Thyroid gland (tissue), 4 donors: ENCODE measurements around the gene GLI1. TPM values are rescaled to one million over a fixed set of nuclear protein-coding genes. Genes with fewer than 3 reads are reported as not detected.
"Not testable (repeated sequence)": the region's sequence is repeated elsewhere in the genome, so short reads cannot be mapped to it uniquely, and the experiment has no call there.

Experiments
- DNase-seq, 2 donors: peaks; one replicate each; pipeline ENCODE4 v3.0.0-alpha.2; 2019
- H3K27ac ChIP-seq, 3 donors: fragments of 200-600 bp; sonication (generic); 1 replicate in 2 of 3; 2 replicates in 1 of 3; pipeline ENCODE4 v1.5.1; 2016 to 2019; ENCODE audit warnings: mild to moderate bottlenecking in 1 of 3, moderate library complexity in 1 of 3
- H3K27me3 ChIP-seq: fragments of 200-600 bp; sonication (generic); one replicate; pipeline ENCODE4 v1.5.1; 2019
- H3K36me3 ChIP-seq, 2 donors: fragments of 200-600 bp; sonication (generic); one replicate each; pipeline ENCODE4 v1.5.1; 2016 to 2019
- H3K4me1 ChIP-seq, 2 donors: fragments of 200-600 bp; sonication (generic); one replicate each; pipeline ENCODE4 v1.5.1; 2017 to 2019
- H3K4me3 ChIP-seq, 3 donors: fragments of 200-600 bp; sonication (generic); replicated peaks in 1 of 3; 1 replicate in 2 of 3; 2 replicates in 1 of 3; pipeline ENCODE4 v1.5.1; 2016; ENCODE audit warnings: mild to moderate bottlenecking in 1 of 3
- H3K9me3 ChIP-seq: fragments of 200-600 bp; sonication (generic); one replicate; pipeline ENCODE4 v1.5.1; 2017
- CTCF ChIP-seq, 6 experiments: fragments of 200-600 bp in 3 of 6; fragments of 450-650 bp in 3 of 6; sonication (generic) in 3 of 6; IDR thresholded peaks; one replicate each; pipeline ENCODE4 v1.5.1; 2016 to 2019; ENCODE audit warnings: antibody characterized with exemption in 6 of 6, mild to moderate bottlenecking in 2 of 6, inconsistent platforms in 1 of 6, moderate library complexity in 1 of 6
- POLR2A ChIP-seq, 2 donors: fragments of 450-650 bp; IDR thresholded peaks; one replicate each; pipeline ENCODE4 v1.6.1; 2017; ENCODE audit warnings: antibody characterized with exemption in 2 of 2, mild to moderate bottlenecking in 2 of 2, moderate library complexity in 1 of 2
- WGBS, 2 donors: methylation state at CpG; one replicate each; pipeline ENCODE4 v1.1.5; 2017; 5-methylcytosine and 5-hydroxymethylcytosine counted together
- intact Hi-C: fragments of 100-400 bp; cut with DNase I; formaldehyde crosslinking; loops from one replicate; pipeline ENCODE4 v1.15.1; 2023
- total RNA-seq, 4 donors: library from RNA; depleted of rRNA; stranded (reverse); fragments of >200 nt; gene quantifications; one replicate each; pipeline ENCODE4 v1.2.3, GENCODE V29; 2016

Gene GLI1
- total RNA-seq = 1 to 10 TPM in 3 of 4 donors, not detected in 1; 1.1 to 2.2 (median 1.6) TPM

GRCh38 chr12:57459750-57460467, at the start of gene GLI1:
Gene GLI1 (plus strand): TSS chr12:57459785. CDS start chr12:57463692, 3,907 bp downstream.
- DNase-seq = no peak
- intact Hi-C loops = loop anchor here (5.0 kb wide), 1 partner anchor 162 kb away; no protein-coding TSS in a partner anchor

GRCh38 chr12:57410534-57410933, 49.1 kb upstream of the GLI1 start:
- DNase-seq = no peak
- Histone ChIP-seq H3K36me3 (no peaks in the 10 kb centered on the region), H3K27me3 (no peaks in the 10 kb centered on the region), H3K9me3 (no peaks in the 10 kb centered on the region), H3K4me3 (no peak overlapping the region), H3K27ac (no peak overlapping the region), H3K4me1 (no peaks in the 10 kb centered on the region)
- intact Hi-C loops = no loop called here
- no peak for TF ChIP-seq POLR2A (IDR thresholded peaks at IDR 0.05)
- no peak for TF ChIP-seq CTCF (IDR thresholded peaks at IDR 0.05)
- 95 to 99% methylated on average over 4 of the region's 4 CpGs for WGBS, 2 donors

More at GRCh38 chr12:57459750-57460467, at the start of gene GLI1:
- no peaks in the 10 kb centered on the region for H3K27me3 ChIP-seq
- 2% methylated on average over 28 to 30 of the region's 36 CpGs for WGBS, 2 donors
- H3K4me1 ChIP-seq = peaks cover 21 to 23% of the 10 kb centered on the region in 2 donors
- no peaks in the 10 kb centered on the region for H3K9me3 ChIP-seq
- H3K27ac ChIP-seq = peak within 1 kb of the TSS; percentile 44 to 59 (median 49)
- H3K4me3 ChIP-seq = peak within 1 kb of the TSS; percentile 7 to 82 (median 71)
- no peaks in the 10 kb centered on the region for H3K36me3 ChIP-seq
- TF ChIP-seq POLR2A (IDR thresholded peaks at IDR 0.05) = no peak
- TF ChIP-seq CTCF (IDR thresholded peaks at IDR 0.05) = no peak

GRCh38 chr12:57414160-57414559, 45.4 kb upstream of the GLI1 start:
- WGBS, 2 donors = 94 to 96% methylated on average over 6 of the region's 6 CpGs

GRCh38 chr12:57415088-57415487, 44.5 kb upstream of the GLI1 start:
- no peaks in the 10 kb centered on the region for H3K36me3 ChIP-seq
- TF ChIP-seq CTCF (IDR thresholded peaks at IDR 0.05) = no peak
- no peak for TF ChIP-seq POLR2A (IDR thresholded peaks at IDR 0.05)
- no peaks in the 10 kb centered on the region for H3K27me3 ChIP-seq
- intact Hi-C loops = no loop called here
- H3K4me1 ChIP-seq = peaks cover 0 to 5% of the 10 kb centered on the region in 2 donors
- H3K4me3 ChIP-seq = no peak overlapping the region
- H3K9me3 ChIP-seq = no peaks in the 10 kb centered on the region
- DNase-seq = no peak
- 78 to 89% methylated on average over 2 of the region's 2 CpGs for WGBS, 2 donors
- no peak overlapping the region for H3K27ac ChIP-seq

More at GRCh38 chr12:57414160-57414559, 45.4 kb upstream of the GLI1 start:
- H3K36me3 ChIP-seq, H3K27ac ChIP-seq, H3K27me3 ChIP-seq, intact Hi-C loops, H3K4me1 ChIP-seq, H3K4me3 ChIP-seq, H3K9me3 ChIP-seq, DNase-seq: not testable (repeated sequence)

GRCh38 chr12:57416039-57416996, 43.3 kb upstream of the GLI1 start:
- Histone ChIP-seq H3K27ac (no peak overlapping the region), H3K36me3 (no peaks in the 10 kb centered on the region), H3K4me1 (peaks cover 0 to 5% of the 10 kb centered on the region in 2 donors), H3K27me3 (no peaks in the 10 kb centered on the region), H3K4me3 (no peak overlapping the region), H3K9me3 (no peaks in the 10 kb centered on the region)
- intact Hi-C loops = no loop called here
- peak in 1 of 2 donors; percentile 14 for DNase-seq
- TF ChIP-seq CTCF (IDR thresholded peaks at IDR 0.05) = no peak
- no peak for TF ChIP-seq POLR2A (IDR thresholded peaks at IDR 0.05)
- WGBS, 2 donors = 84 to 85% methylated on average over 8 of the region's 8 CpGs
